ENCODE results near the gene NDST3.

- TF ChIP-seq POLR2AphosphoS5 (IDR thresholded peaks at IDR 0.05; ENCODE audit: borderline replicate concordance, low read depth, low read length) = no peak
- TF ChIP-seq EZH2 (IDR thresholded peaks at IDR 0.05) = no peak
These were observed 234.5 kb downstream of the NDST3 start for GRCh38 chr4:118268780-118269179.
